Limb (tissue), 2 donors: ENCODE results near the gene CFI.
A peak's percentile ranks its signal among the peaks of the same experiment; 100 is the strongest.

Experiments
- DNase-seq, 2 donors: peaks; one replicate each; pipeline ENCODE4 v3.0.0-alpha.2; 2016; ENCODE audit errors: extremely low spot score in 2 of 2

Gene CFI

DNA sequence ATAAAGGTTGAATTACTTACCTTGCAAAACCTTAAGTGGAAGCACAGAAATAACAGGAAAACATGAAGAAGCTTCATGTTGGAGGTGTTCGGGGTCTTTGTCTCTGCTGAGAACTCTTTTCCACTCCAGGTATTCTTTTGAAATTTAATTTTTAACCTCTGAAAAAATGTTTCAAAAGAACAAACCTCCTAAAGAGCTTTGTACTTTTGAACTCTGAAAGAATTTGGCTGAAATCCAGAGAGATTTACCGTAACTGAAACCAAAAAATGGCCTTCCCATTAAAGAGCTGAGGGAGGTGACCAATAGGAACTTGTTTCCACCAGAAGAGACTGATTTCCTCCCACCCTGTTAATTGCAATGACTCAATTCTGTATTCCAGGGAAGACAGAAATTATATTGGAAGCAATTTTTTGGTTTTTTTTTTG is at the start of gene CFI:
Gene CFI (minus strand): TSS at position 105 of the 425 bp plus-strand sequence. CDS start 28 bp downstream, at position 77.
- peak in 1 of 2 donors; percentile 34 for DNase-seq

DNA sequence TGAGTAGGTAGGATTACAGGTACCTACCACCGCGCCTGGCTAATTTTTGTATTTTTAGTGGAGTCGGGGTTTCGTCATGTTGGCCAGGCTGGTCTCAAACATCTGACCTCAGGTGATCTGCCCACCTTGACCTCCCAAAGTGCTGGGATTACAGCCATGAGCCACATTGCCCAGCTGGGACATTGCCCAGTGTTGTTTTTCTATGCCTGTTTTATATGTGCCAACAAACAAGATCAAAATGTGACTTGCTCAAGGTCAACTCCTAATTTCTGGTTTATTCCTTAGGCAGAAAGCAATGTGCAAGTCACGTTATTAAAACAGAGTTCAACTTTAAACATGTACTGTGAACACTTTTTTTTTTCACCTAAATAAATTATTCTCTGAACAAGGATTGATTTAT is 48.8 kb upstream of the CFI start:
- no peak for DNase-seq

DNA sequence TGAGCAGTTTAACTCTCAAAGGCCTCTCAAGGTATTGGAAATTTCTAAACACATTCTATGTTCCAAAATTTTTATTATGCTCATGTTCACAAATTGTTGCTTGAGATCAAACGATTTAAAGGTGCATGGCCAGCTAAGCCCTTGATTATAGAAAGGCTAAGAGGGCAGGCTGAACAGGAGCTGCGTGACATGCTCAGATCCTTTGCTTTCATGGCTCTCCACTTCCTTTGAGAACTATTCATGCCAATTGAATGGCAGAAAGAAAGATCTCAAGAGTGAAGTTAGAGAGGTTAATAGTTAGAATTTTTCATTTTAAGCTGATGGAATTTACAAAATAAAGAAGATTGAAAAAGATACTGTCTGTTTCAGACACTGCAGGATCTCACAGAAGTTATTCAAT is 46.7 kb upstream of the CFI start:
- DNase-seq, result no peak

DNA sequence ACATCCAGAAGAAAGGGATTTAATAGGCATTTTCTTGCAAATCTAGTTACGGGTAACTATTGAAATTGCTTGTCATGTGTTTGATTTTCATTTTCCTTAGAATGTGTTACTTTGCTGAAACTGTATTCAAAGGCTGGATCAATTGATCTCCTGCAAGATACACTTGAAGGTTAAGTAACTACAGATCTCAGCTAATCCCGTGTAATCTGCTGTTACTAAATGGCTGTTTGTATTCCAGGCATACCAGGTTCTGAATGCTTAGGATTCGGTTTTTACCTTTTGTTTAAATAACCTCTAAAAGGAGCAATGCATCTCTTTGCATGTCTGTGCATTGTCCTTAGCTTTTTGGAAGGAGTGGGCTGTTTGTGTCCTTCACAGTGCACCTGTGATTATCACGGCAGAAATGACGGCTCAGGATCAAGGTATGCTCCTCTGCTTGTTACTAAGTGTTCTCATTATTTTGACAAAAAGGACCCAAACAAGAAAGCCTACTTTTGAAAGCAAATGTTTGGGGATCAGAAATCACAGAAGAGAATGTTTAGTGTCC is 46.2 kb upstream of the CFI start, which contains the start of gene LRIT3:
Gene LRIT3 (plus strand): TSS at position 212 of the 547 bp plus-strand sequence. CDS start 95 bp downstream, at position 307.
- DNase-seq, result no peak

DNA sequence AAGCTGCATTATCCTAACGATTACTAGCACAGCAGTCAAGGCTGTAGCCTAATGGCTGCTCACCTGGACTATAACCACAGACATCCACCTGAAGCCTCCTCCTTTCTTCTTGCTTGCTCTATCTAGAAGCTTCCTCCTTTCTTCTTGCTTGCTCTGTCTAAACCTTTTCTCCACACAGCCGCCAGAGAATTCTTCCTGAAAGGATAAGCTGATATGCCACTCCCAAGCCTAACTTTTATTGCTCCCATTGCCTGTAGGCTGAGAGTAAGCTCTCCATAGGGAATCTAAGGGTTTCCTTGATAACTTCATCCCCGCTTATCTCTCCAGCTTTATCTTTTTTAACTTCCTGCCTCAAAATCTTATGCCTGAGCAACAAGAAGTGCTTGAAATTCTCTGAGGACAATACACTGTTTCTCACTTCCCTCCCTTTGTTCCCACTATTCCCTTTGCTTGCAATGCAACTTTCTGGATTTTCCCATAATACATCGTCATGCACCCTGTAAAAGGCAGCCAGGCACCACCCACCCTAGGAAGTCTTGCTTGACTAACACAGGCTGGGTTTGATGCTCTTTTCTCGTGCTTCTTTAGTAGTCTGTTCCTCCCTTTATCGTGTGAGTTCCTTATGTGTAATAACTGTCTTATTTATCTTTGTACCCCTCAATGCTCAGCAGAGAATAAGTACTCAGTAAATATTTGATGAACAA is 44.7 kb upstream of the CFI start:
- DNase-seq, result no peak

DNA sequence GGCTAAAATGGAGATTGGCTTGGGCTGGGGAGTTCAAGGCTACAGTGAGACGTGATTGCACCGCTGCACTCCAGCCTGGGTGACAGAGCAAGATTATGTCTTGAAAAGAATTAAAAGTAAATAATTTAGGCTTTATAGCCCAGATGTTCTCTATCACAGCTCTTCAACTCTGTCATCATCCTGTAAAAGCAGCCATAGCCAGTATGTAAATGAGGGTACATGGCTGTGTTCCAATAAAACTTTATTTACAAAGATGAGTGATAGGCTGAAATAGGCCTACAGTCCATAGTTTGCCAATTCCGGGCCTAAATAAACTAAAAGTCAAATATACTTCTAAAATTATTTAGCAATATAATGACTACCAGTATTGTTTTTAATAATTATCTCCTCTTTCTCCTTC is 35.2 kb upstream of the CFI start:
- no peak for DNase-seq

DNA sequence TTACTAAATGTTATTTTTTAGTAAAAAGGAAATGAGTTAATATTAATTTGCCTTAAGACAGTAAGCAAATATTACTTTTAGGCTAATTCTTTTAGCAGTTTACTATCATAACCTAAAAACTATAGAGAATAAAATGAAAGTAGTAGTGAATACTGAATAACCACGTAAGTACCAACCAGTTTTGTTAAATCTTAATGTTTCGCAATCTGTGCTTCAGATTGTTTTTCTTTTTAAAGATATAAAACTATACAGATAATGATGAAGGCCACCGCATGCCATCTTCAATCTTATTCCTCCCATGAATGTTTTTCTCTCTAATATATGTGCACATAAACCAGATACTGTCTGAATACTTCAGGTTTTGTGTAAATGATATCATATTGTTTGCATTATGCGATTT is 32.0 kb upstream of the CFI start:
- DNase-seq, result no peak

DNA sequence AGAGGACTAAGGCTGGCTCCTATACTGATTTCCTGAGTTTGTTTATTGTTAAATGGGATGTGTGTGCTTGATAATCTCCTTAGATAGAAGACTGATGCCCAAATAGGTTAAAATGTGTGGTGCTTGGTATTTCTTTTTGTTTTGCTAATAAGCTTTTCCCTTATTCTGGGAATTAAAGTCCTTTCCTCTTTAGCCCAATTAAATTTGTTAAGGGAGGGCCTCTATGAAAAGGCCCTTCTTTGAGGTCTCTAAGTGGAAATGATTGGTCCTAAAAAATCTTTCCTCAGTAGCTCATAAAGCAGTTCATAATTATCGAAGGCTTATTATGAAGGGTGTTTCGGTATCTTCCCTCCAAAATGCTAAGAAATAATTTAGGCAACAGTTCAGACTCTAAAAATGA is 25.9 kb upstream of the CFI start, which contains the start of gene RRH:
Gene RRH (plus strand): TSS at position 301 of the 400 bp plus-strand sequence. CDS start 56 bp downstream, at position 357.
- DNase-seq, result no peak

DNA sequence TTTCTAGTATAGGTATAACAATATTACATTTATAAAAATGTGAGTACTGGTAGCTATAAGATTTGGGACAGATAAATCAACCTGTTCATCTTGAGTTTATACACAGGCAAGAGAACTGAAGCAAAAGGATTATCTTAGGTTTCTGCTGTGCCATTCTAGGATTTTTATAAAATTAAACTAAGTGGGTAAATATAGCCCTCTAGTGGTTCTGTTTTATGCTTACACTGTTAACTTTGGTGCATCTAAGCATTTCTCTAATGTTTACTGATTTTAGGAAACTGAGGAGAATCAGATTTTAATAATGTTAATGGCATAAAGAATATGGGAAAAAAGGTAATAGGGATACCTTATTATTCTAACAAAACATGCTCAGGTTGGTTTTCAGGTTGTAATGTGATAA is 24.9 kb upstream of the CFI start:
- DNase-seq, result peak in 1 of 2 donors; percentile 51

DNA sequence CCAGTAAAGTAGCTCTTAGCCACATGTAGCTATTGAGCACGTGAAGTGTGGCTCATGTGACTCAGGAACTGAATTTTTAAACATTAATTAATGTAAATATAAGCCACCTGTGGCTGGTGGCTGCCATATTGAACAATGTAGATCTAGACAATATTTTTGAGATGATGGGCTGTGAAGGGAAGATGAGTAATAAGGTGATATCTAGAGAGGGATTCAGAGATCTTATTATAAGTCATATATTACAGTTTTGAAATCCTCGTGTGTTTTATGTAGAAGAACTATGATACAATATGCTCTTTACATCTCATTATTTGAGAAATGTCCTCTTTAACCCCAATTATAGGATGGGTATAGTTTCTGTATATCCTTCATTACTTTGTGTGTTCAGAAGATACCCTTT is 19.4 kb upstream of the CFI start:
- no peak for DNase-seq

DNA sequence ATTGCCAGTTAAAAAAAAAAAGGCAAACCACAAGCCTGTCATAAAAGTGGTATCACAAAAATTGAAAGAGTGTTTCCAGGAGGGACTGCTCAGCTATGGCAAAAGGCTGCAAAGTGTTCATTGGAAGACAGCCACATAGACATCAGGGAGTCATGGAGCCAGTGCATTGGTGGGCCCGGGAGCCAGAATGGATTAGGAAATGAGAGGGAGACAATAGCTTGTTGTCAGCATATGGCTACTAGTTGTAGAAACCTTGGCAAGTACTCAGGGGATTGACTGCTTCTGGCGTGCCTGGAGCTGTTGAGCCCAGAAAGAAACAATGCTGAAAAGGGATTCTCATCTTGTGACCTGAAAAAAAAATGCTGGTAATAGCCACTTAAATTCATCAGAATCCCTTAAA is 18.8 kb upstream of the CFI start:
- no peak for DNase-seq

DNA sequence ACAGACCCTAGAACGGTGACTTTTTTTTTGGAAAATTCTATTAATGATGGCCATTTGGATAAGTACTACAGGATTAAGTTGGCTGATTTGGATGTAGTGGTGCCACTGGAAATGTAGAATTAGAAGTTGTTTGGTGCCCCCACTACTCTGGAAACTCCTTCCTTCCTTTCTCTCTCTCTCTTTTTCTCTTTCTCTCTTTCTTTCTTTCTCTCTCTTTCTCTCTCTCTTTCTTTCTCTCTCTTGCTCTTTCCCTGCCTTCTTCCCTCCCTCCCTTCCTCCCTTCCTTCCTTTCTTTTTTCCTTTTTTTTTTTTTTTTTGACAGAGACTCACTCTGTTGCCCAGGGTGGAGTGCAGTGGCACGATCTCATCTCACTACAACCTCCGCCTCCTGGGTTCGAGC is 16.5 kb upstream of the CFI start:
- DNase-seq, result no peak

DNA sequence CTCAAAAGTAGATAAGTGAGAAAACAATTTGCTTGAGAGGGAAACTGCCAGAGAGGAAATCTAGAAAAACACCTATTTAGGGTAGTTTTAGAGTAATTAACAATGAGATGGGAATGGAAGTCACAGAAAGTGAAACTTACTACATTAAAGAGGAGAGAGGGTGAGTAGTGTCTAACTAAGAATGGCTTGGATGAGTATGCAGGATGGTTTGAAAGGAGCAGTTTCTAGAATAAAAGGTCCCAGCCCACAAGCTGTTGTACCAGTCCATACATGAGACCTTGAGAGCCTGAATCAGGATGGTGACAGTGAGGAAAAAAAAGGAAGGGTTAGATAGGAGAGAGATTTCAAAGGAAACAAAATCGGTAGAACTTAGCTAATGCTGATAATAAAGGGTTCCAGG is 15.1 kb upstream of the CFI start:
- no peak for DNase-seq

DNA sequence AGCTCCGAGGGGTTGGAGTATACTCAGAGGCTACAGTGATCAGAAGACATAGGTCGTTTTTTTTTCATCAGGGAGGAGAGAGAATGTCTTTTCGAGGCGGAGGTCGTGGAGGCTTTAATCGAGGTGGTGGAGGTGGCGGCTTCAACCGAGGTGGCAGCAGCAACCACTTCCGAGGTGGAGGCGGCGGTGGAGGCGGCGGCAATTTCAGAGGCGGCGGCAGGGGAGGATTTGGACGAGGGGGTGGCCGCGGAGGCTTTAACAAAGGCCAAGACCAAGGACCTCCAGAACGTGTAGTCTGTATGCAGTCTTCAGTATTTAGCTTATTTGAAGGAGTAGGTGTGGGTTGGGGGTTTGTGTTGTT is 14.3 kb upstream of the CFI start:
- no peak for DNase-seq

DNA sequence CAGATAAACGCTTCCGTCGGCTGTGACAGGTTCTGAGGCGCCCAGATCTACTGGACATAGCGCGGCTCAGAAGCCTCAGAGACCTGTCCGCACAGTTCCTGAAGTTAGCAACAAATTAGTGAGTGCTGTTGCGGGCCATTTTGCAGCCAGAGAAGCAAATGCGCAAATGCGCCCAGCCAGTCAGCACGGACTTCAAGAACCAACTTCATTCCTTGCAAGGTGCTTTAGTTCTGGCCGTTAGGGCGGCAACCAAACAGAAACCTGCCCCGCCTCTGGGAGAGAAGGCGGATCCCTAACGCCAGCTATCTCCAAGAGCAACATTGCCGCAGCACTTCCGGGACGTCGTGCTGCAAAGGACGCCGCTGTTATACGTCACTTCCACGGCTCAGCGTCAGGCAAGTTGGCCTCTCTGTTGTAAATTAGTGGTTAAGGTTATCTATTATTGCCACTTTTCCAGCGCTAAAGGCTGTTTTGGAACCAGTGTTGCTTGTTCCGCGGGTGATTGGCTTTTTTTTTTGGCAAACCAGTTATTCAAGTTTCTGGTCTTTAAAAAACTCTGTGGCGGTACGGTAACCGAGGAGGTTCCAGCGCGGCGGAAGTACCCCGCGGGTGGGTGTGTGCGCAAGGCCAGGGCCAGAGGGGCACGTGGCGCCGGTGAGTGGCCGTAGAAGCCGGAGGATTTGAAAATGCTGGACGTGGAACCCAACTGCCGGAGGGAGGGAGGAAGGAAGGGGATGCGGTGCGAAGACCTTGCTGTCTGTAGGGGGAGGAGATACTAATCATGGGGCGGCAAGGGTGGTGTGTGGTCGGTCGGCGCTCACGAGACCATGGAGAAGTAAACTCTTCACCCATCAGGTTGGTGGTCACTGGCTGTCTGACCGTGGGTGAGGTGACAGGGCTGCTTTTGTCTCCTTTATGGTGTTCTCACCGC is 13.6 kb upstream of the CFI start, which contains the start of gene GAR1:
Gene GAR1 (plus strand): TSS at position 612 of the 931 bp plus-strand sequence. CDS start 403 bp downstream, outside the sequence.
- DNase-seq, result peak; percentile 91 to 95

DNA sequence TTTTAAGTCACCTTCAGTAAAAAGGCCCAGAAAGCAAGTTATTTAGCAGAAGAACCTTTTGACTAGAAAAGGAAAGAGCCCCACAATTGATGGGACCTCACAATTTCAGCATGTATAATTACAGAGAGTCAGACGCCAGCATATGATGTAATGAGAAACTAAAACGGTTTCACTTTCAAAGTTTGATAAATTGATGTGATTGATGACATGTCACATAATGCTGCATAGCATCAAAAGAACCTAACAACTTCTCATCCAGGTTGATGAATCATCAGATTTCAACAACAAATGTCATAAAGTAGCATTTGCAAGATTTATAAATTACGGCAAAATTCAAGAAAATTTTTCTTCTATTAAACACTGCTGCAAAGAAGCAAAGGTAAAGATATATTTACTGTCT is 9.9 kb upstream of the CFI start:
- DNase-seq, result no peak

DNA sequence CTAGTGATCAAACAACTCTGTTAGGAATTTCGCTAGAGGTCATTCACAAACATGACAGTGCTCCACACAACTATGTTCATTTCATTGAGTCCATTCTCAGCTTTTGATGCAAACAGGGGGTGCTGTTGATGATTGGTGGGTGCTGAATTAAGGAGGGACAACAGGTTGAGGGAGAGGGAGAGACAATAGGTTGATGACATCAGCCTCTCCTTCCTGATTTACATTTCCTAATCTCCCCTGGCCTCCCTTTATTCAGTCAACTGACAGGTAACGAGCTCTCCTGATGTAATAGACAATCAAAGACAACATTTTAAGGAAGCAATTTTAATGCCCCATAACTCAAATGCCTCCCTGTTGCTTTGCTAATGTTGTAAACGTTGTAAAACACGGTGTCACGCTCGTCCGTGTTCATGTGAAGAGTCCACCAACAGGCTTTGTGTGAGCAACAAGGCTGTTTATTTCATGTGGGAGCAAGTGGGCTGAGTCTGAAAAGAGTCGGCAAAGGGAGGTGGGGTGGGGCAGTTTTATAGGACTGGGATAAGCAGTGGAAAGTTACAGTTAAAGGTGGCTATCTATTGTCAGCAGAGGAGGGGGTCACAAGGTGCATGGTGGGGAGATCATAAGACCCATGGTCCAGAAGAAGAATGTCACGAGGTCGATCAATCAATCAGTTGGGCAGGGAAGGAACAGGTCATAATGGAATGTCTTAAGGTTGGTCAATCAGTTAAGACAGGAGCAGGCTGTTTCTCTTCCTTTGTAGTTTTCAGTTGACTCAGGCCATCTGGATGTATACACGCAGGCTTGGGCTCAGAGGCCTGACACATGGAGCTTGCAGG is 9.0 kb upstream of the CFI start:
- DNase-seq, result no peak

DNA sequence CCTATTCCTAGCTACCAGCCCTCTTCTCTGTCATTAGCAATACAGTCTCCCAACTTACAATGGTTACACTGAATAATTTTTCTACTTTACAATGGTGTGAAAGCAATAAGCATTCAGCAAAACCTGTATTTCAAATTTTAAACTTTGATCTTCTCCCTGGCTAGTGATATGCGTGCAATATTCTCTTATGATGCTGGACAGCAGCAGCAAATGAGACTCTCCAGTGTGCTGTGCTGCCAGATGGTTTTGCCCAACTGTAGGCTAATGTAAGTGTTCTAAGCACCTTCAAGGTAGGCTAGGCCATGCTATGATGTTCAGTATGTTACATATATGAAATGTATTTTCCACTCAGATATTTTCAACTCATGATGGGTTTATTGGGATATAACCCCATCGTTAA is 7.9 kb upstream of the CFI start:
- no peak for DNase-seq

DNA sequence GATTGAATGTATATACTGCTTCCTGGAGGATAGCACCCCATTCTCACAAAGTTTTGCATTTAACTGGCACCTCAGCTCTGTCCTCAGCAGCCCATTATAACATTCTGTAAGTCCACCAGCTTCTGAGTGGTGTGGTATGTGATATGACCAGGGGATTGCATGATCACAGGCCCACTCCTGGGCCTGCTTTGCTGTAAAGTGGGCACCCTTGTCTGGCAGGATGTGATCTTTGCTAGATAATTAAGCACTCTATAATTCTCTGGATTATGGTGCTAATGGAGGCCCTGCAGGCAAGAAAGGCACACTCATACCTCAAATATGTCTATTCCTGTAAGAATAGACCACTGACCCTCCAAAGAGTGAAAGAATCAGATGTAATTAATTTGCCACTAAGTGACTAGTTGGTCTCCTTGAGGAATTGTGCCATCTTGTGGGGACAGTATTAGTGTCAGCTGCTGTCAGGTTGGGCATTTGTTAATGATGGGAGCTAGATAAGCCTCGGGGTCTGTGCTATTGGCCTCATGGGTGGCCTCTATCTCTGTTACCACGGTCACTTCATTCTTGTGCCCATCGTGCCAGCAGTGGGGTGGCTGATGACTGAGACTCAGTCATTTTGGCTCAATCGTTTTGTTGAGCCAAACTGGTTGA is 2.2 kb upstream of the CFI start:
- DNase-seq, result no peak

DNA sequence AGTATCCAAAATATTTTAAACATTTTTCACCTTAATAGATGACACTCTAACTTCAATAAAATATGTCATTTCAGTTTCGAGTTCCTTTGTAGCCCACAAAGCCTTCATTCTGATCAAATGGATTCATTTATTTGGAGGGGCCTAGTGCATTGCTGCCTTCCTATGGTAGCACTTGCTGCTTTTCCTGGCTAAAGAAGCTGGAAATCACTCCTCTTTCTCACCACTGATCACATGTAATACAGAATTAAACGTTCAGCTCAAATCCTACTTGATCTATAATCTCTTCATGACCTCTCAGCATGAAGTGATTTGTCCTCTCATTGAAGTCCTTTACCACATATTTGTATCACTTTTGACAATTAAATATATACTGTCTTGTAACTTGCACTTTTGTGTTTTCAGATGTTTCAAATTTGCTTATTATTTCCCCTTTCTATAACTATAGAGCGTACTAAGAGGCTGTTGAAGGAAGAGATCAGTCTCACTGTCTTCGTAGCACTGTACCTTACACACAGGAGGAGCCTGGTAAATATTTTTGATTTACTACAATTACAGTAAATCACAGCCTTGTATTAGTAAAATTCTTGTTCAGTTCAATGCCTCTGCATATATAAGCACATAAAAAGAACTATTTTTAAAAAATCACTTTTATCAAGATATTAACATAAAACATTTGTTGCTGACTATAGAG is 555 bp downstream of the CFI start:
- DNase-seq, result no peak
